WERI-Rb-1 (cell line): ENCODE data around the gene SLC29A3.
"Not testable (repeated sequence)": the region's sequence is repeated elsewhere in the genome, so short reads cannot be mapped to it uniquely, and the experiment has no call there.

Experiments
- DNase-seq: peaks from one replicate; pipeline ENCODE4 v3.0.0-alpha.2; 2020
- H3K27ac ChIP-seq: fragments of 250-450 bp; sonication (Bioruptor Pico); 2 replicates; pipeline ENCODE4 v1.5.1; 2020; ENCODE audit warnings: mild to moderate bottlenecking, moderate library complexity
- H3K27me3 ChIP-seq: fragments of 250-450 bp; sonication (Bioruptor Pico); 2 replicates; pipeline ENCODE4 v1.5.1; 2021; ENCODE audit warnings: mild to moderate bottlenecking, low read depth, moderate library complexity; ENCODE audit not compliant: insufficient read depth, severe bottlenecking
- H3K36me3 ChIP-seq: fragments of 250-450 bp; sonication (Bioruptor Pico); 2 replicates; pipeline ENCODE4 v1.5.1; 2020; ENCODE audit warnings: mild to moderate bottlenecking, moderate library complexity
- H3K4me3 ChIP-seq: 2 replicates; pipeline ENCODE4 v1.5.1; 2011; ENCODE audit warnings: low read depth, mild to moderate bottlenecking, control low read depth, low read length
- H3K9me3 ChIP-seq: fragments of 250-450 bp; sonication (Bioruptor Pico); 2 replicates; pipeline ENCODE4 v1.5.1; 2021; ENCODE audit warnings: mild to moderate bottlenecking, moderate library complexity; ENCODE audit not compliant: severe bottlenecking
- CTCF ChIP-seq: IDR thresholded peaks from 2 replicates; pipeline ENCODE4 v1.5.1; 2011; ENCODE audit warnings: low read depth, mild to moderate bottlenecking, control low read depth, inconsistent platforms, low read length

The SLC29A3 gene

GRCh38 chr10:71319042-71319799 lies at the start of gene SLC29A3:
TSS of gene SLC29A3 (plus strand) at chr10:71319259. CDS start at chr10:71319310, 51 bp downstream.
- Histone ChIP-seq H3K36me3 (peaks cover 18% of the 10 kb centered on the region), H3K4me3 (peak within 1 kb of the TSS; percentile 87), H3K9me3 (no peaks in the 10 kb centered on the region), H3K27ac (peak within 1 kb of the TSS; percentile 89), H3K27me3 (no peaks in the 10 kb centered on the region)
- peak; percentile 97 for TF ChIP-seq CTCF
- peak; percentile 93 for DNase-seq

- Histone ChIP-seq H3K27ac (no peak overlapping the region), H3K36me3 (no peaks in the 10 kb centered on the region), H3K9me3 (no peaks in the 10 kb centered on the region), H3K4me3 (no peak overlapping the region), H3K27me3 (no peaks in the 10 kb centered on the region)
- no peak for DNase-seq
- no peak for TF ChIP-seq CTCF
Measured at GRCh38 chr10:71269301-71270288, 49.5 kb upstream of the SLC29A3 start.

GRCh38 chr10:71270301-71271220 lies 48.5 kb upstream of the SLC29A3 start:
- TF ChIP-seq CTCF: peak; percentile 82
- DNase-seq: peak; percentile 78
- H3K4me3 ChIP-seq: no peak overlapping the region
- no peaks in the 10 kb centered on the region for H3K27me3 ChIP-seq
- no peaks in the 10 kb centered on the region for H3K9me3 ChIP-seq
- no peaks in the 10 kb centered on the region for H3K36me3 ChIP-seq
- no peak overlapping the region for H3K27ac ChIP-seq

- no peaks in the 10 kb centered on the region for H3K27me3 ChIP-seq
- H3K36me3 ChIP-seq: no peaks in the 10 kb centered on the region
- no peaks in the 10 kb centered on the region for H3K9me3 ChIP-seq
- no peak overlapping the region for H3K4me3 ChIP-seq
- peak; percentile 21 for DNase-seq
- no peak for TF ChIP-seq CTCF
- H3K27ac ChIP-seq: no peak overlapping the region
Measured at GRCh38 chr10:71271662-71272055, 47.4 kb upstream of the SLC29A3 start.

GRCh38 chr10:71272056-71272771 lies 46.8 kb upstream of the SLC29A3 start:
- no peaks in the 10 kb centered on the region for H3K27me3 ChIP-seq
- H3K4me3 ChIP-seq: no peak overlapping the region
- H3K9me3 ChIP-seq: no peaks in the 10 kb centered on the region
- TF ChIP-seq CTCF: no peak
- no peaks in the 10 kb centered on the region for H3K36me3 ChIP-seq
- DNase-seq: no peak
- H3K27ac ChIP-seq: no peak overlapping the region

GRCh38 chr10:71272974-71273373 lies 46.1 kb upstream of the SLC29A3 start:
- DNase-seq, H3K9me3 ChIP-seq, H3K36me3 ChIP-seq, H3K4me3 ChIP-seq, H3K27ac ChIP-seq, H3K27me3 ChIP-seq: not testable (repeated sequence)
